LHCN-M2 (cell line): ENCODE data around the gene SELENBP1. TPM values are rescaled to one million over a fixed set of nuclear protein-coding genes. Genes with fewer than 3 reads are reported as not detected.

Experiments
- DNase-seq: peaks from one replicate; pipeline ENCODE4 v3.0.0-alpha.2; 2012; ENCODE audit warnings: low read depth
- total RNA-seq: library from RNA; depleted of rRNA; stranded (reverse); fragments of >200 nt; gene quantifications from 2 replicates; pipeline ENCODE4 v1.2.3, GENCODE V29; 2014; rRNA removed

Gene SELENBP1
- total RNA-seq, 1 experiment from 2014 or later, result 17.9 TPM

GRCh38 chr1:151344291-151344690, 28.2 kb downstream of the SELENBP1 start:
- no peak for DNase-seq

DNA sequence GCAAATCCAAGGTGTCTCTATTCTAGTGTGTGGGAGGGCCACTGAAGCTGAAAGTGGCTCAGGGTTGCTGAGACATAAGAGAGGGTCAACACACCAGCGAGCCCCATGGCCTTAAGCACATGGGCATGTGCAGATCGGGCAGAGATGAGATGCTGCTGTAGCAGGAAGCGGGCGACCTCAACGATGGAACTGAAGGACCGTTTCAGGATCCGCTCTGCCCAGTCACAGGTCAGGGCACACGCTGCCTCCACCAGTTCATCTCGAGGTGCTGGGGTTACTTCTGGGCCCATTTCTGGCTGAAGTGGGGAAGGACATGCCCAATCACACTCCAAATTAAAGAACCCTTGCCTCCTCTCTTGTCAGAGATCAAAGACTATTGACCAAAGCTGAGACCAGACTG, 28.9 kb downstream of the SELENBP1 start:
- no peak for DNase-seq

DNA sequence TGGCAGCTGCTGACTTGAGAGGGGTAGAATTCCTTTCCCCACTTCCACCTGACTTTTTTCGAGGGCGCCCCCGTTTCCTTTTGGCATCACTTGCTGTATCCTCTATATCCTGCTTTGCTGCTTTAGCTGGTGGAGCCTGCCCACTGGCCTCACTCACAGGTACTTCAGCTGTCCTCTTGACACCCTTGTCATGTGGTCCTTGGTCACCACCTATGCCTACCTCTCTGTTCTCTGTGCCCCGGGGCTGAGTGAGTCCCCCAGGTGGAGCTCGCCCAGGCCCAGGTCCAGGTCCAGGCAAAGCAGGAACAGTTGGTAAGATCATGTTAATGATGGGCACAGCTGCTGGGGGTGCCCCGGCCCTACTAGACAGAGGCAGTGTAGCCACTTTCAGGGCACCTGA, 29.9 kb downstream of the SELENBP1 start:
- DNase-seq, result no peak

GRCh38 chr1:151342021-151342420, 30.5 kb downstream of the SELENBP1 start:
- no peak for DNase-seq

- DNase-seq, result peak; percentile 84
Observed at GRCh38 chr1:151340870-151341754, 31.4 kb downstream of the SELENBP1 start.

- no peak for DNase-seq
Observed at GRCh38 chr1:151336556-151336955, 35.9 kb downstream of the SELENBP1 start.

DNA sequence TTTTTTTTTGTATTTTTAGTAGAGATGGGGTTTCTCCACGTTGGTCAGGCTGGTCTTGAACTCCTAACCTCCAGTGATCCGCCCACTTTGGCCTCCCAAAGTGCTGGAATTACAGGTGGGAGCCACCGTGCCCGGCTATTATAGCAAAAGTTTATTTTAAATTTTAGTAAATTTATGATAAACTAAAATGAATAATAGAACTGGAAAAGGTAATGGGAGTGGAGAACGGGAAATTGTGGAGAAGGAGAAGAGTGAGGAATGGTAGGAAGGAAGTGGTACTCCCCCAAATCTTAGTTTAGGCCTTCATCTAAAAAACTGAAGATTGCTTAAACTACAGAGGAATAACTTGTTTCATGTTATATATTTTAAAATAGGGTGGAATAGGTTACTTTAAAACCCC, 37.7 kb downstream of the SELENBP1 start:
- no peak for DNase-seq

DNA sequence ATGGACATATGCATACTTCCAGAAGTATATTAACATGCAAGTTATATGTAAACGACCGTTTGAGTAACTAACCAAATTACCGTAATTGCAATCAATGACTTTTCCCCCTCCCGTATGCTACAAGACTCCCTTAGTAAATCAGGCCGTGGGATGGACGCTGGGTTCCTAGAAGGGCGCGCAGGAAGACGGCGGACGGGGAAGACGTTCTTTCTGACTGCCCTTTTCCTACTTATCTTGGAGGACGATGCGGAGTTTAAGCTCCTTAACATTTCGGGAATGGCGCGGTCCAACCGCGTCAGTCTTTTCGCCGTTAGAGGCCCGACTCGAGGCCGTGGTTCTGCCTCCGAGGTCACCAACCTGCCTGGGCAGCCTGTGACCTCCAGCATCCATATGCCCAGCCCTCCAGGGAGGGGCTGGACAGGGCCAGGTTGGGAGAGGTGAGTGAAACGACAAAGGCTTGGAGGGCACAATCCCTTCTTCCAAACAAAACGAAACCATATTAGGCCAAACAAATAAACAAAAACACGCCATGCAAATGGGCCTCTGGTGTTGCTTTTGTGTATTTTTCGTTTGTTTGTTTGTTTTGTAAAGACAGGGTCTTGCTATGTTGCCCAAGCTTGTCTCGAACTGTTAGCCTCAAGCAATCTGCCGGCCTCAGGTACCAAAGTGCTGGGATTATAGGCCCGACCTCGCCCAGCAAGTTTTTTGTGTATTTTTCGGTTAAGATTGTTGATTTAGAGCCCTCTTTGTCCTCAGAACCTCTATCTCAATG, 44.4 kb downstream of the SELENBP1 start:
- DNase-seq, result no peak

DNA sequence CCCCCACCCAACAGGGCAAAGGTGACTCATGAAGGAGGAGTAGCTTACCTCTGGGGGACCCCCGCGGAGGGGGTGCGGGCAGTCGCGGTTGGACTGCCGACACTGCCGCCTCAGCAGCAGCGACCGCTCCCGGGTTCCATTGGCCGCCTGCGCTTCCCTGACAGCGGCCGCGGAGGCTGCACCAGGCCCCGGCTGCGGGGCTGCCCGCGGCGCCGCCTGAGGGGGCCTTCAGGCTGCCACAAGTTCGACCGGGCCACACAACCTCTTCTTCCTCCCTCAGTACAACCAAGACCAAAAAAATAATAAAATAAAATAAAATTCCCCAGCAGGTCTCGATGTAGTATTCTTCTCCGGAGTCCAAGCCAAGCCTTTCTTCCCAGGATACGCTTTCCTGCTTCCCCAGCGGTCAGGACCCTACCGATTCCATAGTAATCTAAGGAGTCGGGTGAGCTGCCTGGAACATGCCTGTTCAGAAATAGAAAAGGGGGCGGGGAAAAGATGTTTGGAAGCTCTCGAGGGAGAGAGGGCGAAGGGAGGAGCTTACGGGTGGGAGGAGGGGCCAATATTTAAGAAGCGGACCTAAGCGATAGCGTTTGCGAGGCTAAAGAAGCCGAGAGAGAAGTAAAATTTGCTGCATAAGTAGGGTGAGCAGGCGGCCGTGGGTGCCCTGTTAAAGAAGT, 45.1 kb downstream of the SELENBP1 start, which contains the start of gene PI4KB:
Gene PI4KB, minus strand, starts transcription at position 194 of the 680 bp plus-strand sequence. CDS start 10,935 bp downstream, outside the sequence.
- peak; percentile 98 for DNase-seq

- DNase-seq, result peak; percentile 39
Observed at GRCh38 chr1:151326619-151327222, 45.8 kb downstream of the SELENBP1 start.

GRCh38 chr1:151325646-151326429, 46.7 kb downstream of the SELENBP1 start:
- DNase-seq, result peak; percentile 28

DNA sequence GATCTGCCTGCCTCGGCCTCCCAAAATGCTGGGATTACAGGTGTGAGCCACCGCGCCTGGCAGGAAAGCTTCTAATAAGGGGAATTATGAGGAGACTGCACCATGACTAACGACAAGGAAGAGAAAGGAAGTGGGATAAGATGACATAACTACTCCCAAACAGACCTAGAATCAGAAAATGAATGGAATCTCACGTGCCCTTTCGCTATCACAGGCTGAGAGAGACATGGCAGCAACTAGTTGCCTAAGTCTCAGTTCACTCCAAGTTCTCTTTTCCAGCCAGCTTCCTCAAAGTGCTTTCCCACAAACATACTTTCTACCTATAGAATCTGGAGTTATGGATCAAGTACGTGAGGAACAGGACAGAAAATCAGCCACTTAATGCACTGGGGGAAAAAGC, 47.3 kb downstream of the SELENBP1 start:
- no peak for DNase-seq

- DNase-seq, result no peak
Observed at GRCh38 chr1:151324390-151324930, 48.0 kb downstream of the SELENBP1 start.

DNA sequence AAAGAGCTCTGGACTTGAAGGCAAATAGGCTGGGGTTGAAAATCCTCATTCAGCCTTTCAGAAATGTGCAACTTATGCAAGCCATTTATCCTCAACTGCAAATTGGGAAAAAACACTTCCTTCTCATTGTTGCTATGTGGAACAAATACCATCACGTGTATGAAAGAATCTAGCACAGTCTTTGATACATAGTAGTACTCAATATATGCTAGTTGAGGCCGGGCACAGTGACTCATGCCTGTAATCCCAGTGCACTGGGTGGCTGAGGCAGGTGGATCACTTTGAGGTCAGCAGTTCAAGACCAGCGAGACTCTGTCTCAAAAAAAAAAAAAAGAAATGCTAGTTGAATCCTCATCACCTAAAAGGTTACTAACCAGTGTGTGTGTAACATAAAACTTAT, 53.5 kb downstream of the SELENBP1 start:
- no peak for DNase-seq

DNA sequence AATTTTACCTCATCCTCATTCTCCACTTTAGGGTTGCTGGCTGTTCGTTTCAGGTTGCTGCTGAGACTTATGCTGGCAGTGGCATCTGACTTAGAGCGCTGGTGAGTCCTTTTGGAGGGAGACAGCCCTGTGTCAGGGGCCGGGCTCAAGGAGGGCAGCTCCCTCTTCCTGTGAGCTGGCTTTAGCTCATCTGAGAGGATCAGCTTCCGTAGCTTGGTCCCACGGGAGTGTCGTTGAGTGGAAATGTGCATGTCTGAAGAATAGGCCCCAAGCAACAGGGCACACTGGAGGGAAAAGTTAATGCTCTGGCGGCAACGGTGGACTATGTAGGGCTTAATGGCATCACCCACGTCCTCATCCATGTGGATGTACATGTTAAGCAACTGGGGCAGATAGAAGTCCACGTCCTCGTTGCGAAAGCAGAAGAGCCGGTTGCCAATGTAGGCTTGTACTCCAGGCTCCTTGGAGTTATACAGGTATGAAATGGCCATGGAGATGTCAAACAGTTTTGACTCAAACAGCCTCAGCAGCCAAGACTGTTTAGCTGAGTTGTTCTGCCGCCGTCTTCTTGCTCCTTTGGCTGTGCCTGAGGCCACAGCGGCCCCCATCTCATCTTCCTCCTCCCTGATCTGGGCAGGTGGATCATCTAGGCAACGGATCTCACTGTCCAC, 56.8 kb downstream of the SELENBP1 start:
- DNase-seq, result no peak

Other genes with a start within 250 kb of the SELENBP1 start
- gene SEMA6C, start 226.1 kb downstream of the SELENBP1 start, total RNA-seq, result 2.1 and 3.8 TPM in 2 replicates
- not detected in 2 replicates for gene TNFAIP8L2, start 216.1 kb downstream of the SELENBP1 start, total RNA-seq
- 9.1 and 10.2 TPM in 2 replicates for gene LYSMD1, start 206.8 kb downstream of the SELENBP1 start, total RNA-seq
- gene SCNM1, start 206.6 kb downstream of the SELENBP1 start, total RNA-seq, result 25.5 and 31.9 TPM in 2 replicates
- gene TMOD4, start 196.7 kb downstream of the SELENBP1 start, total RNA-seq, result 0.34 TPM in 1 of 2 replicates, not detected in the other
- gene VPS72, start 182.5 kb downstream of the SELENBP1 start, total RNA-seq, result 59.8 and 64.0 TPM in 2 replicates
- 48.9 and 49.7 TPM in 2 replicates for gene PIP5K1A, start 174.2 kb downstream of the SELENBP1 start, total RNA-seq
- gene PSMD4, start 118.0 kb downstream of the SELENBP1 start, total RNA-seq, result 145 and 175 TPM in 2 replicates
- gene ZNF687, start 90.4 kb downstream of the SELENBP1 start, total RNA-seq, result 16.2 and 21.6 TPM in 2 replicates
- gene PI4KB, start 45.3 kb downstream of the SELENBP1 start, total RNA-seq, result 45.6 and 60.0 TPM in 2 replicates
- 62.8 and 73.3 TPM in 2 replicates for gene RFX5, start 25.5 kb downstream of the SELENBP1 start, total RNA-seq
- 238 and 258 TPM in 2 replicates for gene PSMB4, start 26.9 kb upstream of the SELENBP1 start, total RNA-seq
- gene POGZ, start 86.8 kb upstream of the SELENBP1 start, total RNA-seq, result 16.4 and 24.6 TPM in 2 replicates
- 0.06 and 0.34 TPM in 2 replicates for gene CGN, start 138.7 kb upstream of the SELENBP1 start, total RNA-seq
- 7.8 and 7.9 TPM in 2 replicates for gene TUFT1, start 167.6 kb upstream of the SELENBP1 start, total RNA-seq
- 19.8 and 22.6 TPM in 2 replicates for gene SNX27, start 239.3 kb upstream of the SELENBP1 start, total RNA-seq